ENCODE results near the gene AXDND1. TPM values are rescaled to one million over a fixed set of nuclear protein-coding genes. Genes with fewer than 3 reads are reported as not detected.

The AXDND1 gene
- total RNA-seq, 1 donor from 2014 or later: not detected

DNA sequence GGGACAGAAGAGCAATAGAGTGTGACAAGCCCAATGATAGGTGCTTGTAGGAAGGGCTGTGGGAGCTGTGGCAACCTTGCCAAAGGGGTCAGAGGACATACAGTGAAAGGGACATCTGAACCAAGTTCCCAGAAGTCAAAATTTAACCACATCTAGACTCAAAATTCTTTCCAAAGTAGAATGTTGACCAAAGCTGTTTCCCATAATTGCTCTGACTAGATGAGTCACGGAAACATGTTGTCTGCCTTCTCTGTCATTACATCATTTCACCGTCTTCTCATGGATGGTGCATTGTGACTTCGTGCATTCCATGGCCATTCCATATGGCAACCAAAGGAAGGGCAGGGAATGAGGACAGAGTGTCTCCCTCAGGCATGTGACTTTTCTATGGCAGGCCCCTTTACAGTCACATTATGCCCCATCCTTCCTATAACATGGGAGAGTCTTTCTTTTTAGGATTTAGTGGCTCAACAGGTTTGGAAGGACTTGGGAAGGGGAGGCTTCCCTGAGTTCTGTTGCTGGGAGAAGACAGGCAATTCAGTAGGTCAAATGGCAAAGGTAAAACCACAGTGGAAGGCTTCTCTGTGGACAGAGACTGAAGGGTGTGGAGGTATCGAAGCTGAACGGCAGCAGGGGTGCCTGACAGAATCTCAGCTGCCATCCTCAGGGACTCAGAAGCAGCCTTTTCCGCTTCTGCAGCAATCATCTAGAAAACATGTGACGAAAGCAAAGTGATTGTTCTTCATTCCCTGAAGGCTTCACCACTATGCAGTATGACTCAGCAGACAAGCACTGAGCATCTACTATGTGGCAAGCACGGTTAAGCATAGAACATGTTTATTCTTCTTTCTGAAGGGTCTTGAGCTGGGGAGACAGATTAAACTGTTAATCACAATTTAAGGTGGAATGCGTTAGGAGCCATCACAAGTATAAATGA is 185.2 kb downstream of the AXDND1 start:
- intact Hi-C loops (cut with micrococcal nuclease): no loop called here

DNA sequence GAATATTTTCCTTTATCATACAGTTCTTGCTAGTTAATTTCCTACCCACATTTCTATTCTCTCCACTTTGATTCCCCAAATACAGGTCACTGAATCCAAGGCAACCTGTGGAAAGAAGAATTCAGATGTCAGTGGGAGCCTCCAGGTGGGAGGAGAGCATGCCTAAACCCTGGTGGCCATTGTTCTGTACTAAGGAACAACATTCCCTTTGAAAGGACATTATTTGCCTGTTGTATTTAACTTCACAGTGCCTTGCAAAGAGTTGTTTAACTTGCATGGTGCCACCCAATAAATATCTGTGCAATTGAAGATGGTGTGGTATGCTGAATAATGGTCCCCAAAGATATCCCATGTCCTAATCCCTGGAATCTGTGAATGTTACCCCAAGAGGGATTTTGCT is 188.7 kb downstream of the AXDND1 start:
- intact Hi-C loops (cut with micrococcal nuclease): no loop called here

DNA sequence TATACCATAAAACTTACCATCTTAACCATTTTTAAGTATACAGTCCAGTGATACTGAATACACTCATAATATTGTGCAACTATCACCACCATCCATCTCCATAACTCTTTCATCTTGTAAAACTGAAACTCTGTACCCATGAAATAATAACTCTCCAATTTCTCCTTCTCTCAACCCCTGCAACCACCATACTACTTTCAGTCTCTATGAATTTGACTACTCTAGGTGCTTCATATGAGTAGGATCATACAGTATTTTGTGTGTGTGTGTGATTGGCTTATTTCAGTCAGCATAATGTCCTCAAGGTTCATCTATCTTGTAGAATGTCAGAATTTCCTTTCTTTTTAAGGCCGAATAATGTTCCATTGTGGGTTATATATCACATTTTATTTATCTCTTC is 192.3 kb downstream of the AXDND1 start:
- intact Hi-C loops (cut with micrococcal nuclease): no loop called here

DNA sequence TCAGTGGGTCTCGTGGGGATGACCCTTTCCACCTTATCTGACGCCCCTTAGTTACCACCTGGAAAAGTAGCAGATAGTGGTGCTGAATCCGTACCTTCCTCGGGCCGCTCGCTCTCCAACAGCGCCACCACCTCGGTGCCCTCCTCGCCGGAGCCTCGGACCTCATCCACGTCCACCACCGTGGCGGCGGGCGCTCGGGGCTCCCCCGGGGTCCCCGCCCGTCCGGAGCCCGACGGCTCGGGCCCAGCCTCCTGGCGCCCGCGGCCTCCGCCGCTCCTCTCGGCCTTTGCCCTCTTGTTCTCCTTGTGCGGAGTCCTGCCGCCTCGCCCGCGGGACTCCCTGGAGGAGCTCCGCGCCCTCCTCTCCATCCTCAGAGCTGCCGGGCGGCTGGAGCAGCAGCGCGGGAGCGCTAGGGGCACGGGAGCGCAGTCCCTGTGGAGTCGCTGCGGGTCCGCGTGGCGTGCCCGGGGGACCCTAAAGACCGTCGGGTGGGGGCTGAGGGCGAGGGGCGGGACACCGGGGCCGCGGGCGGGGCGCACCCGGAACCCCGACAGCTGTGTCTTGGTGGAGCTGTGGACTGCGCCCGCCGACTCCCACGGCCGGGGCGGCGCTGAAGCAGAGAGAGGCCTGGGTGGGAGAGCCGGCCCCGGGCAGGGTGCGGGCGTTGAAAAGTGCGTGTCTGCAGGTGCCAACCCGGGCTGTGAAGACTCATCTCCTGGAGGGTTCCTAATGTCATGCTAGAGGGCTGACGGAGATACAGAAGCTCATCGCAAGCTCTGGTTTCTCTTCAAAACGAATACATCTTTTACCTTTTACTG is 209.9 kb downstream of the AXDND1 start, which contains the start of gene NPHS2:
Gene NPHS2 (minus strand): TSS at position 452 of the 818 bp plus-strand sequence. CDS start 84 bp downstream, at position 368.
- intact Hi-C loops (cut with micrococcal nuclease): no loop called here

DNA sequence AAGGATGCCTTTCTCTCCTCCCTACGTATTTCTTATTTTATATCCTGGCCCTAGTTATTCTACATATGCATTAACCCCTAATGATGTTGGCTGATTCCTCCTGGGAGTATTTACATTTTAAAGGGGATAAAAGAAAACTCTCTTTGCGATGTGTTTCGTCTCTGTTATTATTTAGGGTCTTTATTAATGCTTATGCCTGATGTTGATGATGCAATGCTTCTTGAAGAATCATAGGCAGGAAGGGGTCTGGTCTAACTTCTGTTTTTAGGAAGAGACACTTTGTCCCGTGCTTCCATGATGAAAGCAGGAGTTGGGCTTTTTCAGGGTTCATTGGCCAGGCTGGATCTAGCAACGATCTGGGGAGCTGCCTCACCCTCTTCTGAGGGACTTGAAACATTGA is 210.7 kb downstream of the AXDND1 start:
- intact Hi-C loops (cut with micrococcal nuclease): no loop called here

DNA sequence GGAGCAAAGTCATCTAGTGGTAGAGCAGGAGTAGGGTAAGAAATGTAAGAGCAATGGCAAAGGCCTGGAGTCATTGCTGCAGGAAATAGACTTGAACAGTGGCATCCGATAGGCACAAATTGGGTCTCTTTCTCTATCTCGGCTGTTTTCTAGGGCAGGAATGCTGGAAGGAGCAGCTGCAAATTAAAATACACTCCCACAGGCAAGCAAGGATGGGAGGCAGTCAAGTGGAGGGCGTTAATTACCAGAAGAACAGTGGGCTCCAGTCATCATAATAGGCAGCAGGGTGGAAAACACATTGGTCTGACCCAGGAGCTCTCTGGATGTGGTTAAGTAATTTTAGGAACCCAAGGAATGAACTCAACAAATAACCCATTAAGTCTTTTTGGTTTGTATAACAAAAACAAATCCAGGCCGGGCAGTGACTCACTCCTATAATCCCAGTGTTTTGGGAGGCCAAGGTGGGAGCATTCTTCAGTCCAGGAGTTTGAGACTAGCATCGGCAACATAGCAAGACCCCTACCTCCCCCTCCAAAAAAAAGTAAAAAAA is 218.1 kb downstream of the AXDND1 start:
- intact Hi-C loops (cut with micrococcal nuclease): no loop called here

DNA sequence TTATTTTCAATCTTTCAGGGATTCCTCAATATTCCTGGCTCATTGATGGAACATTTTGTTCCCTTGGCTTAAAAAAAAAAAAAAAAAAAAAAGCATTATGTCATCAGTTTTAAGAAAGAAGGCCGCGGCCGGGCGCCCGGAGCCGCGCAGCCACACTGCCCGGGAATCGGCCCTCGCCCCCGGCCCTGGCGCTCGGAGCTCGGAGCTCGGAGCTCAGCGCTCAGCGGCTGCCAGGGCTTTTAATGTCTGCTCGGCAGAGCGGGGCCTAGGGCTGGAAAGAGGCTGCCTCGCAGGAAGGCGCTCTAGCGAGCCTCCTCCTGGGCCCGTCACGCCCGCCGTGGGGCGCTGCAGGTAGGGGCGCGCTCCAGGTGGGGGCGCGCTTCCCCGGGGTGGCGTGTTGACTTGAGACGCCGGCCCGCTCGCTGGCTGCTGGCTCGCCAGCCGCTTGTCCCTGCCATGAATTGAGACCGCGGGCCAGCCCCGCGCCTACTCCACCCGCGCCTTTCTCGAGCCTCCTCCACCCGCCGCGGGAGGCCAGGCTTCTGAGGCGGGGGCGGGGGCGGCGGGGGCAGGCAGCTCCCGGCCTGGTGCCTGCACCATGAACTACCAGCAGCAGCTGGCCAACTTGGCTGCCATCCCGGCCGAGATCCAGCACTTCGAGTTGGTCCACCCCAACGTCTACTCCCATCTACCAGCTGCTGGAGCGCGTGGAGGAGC is 220.5 kb downstream of the AXDND1 start:
- intact Hi-C loops (cut with micrococcal nuclease): no loop called here

DNA sequence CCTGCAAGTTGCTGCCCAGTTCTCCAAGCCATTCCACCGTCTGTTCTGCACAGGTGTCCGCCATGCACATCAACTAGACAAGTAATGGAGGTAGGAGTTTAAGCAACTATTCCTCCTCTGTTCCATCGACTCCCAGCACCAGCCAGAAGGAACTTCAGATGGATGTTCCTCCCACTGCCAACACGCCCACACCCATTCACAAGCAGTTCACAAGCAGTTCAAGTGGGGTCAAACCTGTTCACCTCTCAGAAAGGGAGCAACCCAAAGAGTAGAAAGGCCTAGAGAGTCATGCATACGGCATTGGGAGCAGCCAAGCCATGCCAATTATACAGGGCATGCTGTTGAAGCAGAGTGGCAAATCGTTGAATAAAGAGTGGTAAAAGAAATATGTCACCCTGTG is 221.6 kb downstream of the AXDND1 start:
- intact Hi-C loops (cut with micrococcal nuclease): no loop called here

DNA sequence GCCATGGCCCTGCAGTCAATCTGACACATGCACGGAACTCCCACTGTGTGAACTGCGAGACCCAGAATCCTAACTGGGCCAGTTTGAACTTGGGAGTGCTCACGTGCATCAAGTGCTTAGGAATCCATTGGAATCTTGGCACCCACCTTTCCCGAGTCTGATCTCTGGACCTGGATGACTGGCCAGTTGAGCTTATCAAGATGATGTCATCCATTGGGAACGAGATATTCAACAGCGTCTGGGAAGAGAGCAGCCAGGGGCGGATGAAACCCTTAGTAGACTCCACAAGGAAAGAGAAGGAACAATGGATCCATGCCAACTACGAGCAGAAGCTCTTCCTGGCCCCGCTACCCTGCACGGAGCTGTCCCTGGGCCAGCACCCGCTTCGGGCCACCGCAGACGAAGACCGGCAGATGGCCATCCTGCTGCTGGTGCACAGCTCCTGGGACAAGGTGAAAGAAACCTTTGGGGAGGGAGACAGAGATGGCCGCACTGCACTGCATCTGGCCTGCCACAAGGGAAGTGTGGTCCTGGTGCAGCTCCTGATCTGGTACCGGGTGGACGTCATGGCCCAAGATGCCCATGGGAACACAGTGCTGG is 222.8 kb downstream of the AXDND1 start:
- intact Hi-C loops (cut with micrococcal nuclease): no loop called here

DNA sequence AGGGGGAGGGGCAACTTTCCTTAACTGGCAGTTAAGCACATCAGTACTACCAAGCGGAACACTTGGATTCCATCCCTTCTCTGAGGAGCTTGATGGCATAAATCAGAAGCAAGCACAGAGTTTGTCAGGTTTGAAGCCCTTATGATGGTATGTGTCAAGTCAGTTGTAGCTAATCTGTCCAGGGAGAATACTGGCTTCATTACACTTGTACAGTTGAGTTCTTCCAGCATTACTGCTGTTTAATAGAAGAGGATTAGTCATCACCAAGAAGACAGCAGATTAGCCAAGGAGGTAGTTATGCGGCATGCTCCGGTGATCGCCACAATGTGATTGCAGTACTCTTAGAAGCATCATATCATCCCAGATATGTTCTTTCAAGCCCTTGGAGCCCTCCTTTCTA is 223.7 kb downstream of the AXDND1 start:
- intact Hi-C loops (cut with micrococcal nuclease): no loop called here

DNA sequence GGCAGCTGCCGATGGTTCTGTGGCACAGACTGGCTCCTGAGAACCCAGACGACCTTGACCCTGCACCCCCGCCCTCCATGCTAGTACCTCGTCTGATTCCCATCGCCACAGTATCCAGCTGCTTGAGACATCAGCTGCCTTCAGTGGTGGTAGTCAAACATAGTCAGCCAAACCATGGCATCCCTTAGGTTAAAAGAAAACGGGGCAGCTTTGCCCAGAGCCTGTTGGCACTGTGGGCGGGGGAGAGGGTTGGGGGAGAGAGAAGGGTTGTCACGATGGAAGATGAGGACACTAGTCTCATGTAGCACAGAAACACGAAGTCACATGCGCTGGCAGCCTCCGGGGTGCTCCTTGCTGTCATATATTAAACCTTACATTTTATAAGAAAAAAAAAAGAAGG is 224.9 kb downstream of the AXDND1 start:
- intact Hi-C loops (cut with micrococcal nuclease): no loop called here

DNA sequence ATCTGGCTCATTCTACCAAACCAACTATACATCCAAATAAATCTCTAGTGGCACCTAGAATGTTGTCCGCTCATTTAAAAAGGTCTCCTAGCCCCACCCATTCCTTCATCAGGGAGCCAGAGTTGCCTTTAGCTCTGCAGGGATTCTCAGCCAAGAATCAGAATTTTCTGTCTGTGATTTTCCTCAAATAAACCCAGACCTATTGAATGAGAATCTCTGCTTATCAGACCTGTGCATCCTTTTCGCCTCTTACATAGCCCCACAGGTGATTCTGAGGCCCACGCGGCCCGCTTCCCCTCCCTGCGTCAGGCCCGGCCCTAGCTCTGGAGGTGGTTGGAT is 225.5 kb downstream of the AXDND1 start:
- intact Hi-C loops (cut with micrococcal nuclease): no loop called here

DNA sequence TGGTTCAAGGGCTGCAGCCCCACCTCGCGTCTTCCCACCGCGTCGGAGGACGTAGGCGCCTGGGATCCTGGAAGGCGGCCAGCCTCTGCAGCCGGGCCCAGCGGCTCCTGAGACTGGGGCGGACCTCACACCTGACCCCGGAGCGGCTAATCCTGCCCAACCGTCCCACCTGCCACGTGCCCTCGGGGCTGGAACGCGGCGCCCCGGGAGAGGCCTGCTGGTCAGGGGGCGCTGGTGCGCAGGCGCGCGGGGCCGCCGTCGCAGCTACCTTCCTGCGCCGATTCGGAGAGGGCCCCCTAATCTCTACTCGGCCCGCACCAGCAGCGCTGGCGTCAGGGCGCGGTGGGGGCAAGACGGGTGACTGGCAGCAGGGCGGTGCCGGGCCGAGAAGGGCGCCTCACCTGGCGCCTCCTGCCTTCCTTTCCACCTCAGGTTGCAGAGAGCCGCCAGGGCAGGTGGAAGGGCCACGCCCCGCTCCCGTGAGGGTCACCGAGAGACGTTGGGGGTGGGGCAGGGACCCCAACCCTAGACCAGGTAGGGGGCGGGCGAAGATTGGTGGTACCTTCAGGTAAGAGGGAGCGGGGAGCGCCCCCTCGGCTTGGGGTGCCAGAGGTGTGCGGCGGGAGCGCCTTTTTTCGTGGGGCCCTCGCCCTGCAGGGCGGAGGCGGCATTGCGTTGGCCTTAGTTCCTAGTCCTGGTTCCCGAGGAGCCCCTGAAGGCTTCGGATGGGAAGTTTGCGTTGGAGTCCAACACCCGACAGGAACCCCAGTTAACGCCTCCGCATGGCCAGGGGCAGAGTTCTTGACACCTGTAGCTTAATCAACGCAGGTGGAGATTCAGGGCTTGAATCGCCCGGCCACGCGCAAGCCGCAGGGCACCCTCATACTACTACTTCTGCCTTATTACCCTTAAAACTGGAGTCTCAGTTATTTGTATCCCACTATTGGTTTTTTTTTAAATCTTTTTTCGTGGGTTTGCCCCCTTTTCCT is 226.1 kb downstream of the AXDND1 start, which contains the start of gene TDRD5:
Gene TDRD5 (plus strand): TSS at position 241 of the 989 bp plus-strand sequence. CDS start 784 bp downstream, outside the sequence.
- intact Hi-C loops (cut with micrococcal nuclease): no loop called here

DNA sequence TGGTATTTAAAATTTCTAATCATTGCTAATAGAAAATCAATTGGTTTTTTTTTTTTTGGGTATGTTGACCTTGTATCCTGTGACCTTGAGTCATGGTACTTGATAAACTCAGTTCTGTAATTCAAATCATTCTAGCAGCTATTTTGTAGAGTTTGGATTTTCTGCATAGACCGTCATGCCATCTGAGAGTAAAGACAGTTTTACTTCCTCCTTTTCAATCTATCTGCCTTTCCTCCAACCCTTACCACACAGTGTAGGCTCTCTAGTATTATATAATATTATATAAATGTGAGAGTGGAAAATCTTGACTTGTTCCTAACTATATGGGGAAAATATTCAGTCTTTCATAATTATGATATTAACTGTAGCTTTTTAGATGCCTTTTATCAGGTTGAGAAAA is 232.9 kb downstream of the AXDND1 start:
- intact Hi-C loops (cut with micrococcal nuclease): loop anchor here (2.0 kb wide), 1 partner anchor 520 kb away; no protein-coding TSS in a partner anchor

DNA sequence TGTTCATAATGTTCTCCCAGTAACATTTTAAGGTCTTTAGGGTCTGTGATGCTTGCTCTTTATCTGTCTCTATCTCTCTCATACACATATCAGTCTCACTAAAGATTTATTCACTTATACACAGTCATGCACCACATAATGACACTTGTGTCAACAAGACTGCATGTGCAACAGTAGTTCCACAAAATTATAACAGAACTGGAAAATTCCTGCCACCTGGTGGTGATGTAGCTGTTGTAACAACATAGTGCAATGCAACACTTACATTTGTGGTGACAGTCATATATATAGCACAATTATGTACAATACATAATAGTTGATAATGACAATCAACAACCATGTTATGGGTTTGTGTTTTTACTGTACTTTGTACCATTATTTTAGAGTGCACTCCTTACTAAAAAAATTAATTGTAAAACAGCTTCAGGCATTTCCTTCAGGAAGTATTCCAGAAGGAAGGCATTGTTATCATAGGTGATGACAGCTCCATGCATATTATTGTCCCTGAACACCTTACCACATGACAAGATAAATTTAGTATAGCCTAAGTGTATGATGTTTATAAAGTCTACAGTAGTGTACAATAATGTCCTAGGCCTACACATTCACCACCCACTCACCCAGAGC is 234.0 kb downstream of the AXDND1 start:
- intact Hi-C loops (cut with micrococcal nuclease): loop anchor here (2.0 kb wide), 1 partner anchor 521 kb away; no protein-coding TSS in a partner anchor

DNA sequence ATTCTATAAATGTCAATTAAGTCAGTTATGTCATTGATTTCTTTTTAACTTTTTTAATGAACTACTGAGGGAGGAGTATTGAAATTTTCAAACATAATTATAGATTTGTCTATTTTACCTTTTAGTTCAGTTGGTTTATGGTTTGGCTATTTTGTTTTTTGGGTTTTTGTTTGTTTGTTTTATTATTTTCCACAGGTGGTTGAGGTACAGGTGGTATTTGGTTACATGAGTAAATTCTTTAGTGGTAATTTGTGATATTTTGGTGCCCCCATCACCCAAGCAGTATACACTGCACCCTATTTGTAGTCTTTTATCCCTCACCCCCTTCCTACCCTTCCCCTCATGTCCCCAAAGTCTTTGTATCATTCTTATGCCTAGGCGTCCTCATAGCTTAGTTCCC is 235.3 kb downstream of the AXDND1 start:
- intact Hi-C loops (cut with micrococcal nuclease): no loop called here
